Neural cell (in vitro differentiated cells): ENCODE results near the gene CD8B2.

Source experiments
- CTCF ChIP-seq: fragments of 450-650 bp; IDR thresholded peaks from 2 replicates; pipeline ENCODE4 v1.5.1; 2014; ENCODE audit warnings: antibody characterized with exemption, mild to moderate bottlenecking, moderate library complexity; ENCODE audit not compliant: poor library complexity, severe bottlenecking
- EP300 ChIP-seq: fragments of 450-650 bp; conservative IDR thresholded peaks from 2 replicates; pipeline ENCODE4 v1.6.1; 2014; ENCODE audit warnings: antibody characterized with exemption, mild to moderate bottlenecking, moderate library complexity; ENCODE audit not compliant: poor library complexity, severe bottlenecking
- EZH2 ChIP-seq: fragments of 200-600, 300-800 bp; shearing (Covaris generic), sonication (generic); IDR thresholded peaks from 2 replicates; pipeline ENCODE4 v1.6.1; 2014; ENCODE audit warnings: antibody characterized with exemption, low read length, borderline replicate concordance, mild to moderate bottlenecking; ENCODE audit not compliant: insufficient read depth, poor library complexity, severe bottlenecking
- POLR2AphosphoS5 ChIP-seq: IDR thresholded peaks from 2 replicates; pipeline ENCODE4 v1.6.1; 2012
- RAD21 ChIP-seq: fragments of 450-650 bp; conservative IDR thresholded peaks from 2 replicates; pipeline ENCODE4 v1.6.1; 2014; ENCODE audit warnings: antibody characterized with exemption, mild to moderate bottlenecking, moderate library complexity
- SMC3 ChIP-seq: fragments of 450-650 bp; conservative IDR thresholded peaks from 2 replicates; pipeline ENCODE4 v1.6.1; 2014; ENCODE audit warnings: antibody characterized with exemption, mild to moderate bottlenecking, moderate library complexity; ENCODE audit not compliant: poor library complexity

GRCh38 chr2:106547164-106547903 is 60.2 kb downstream of the CD8B2 start:
- TF ChIP-seq EP300 = no peak
- TF ChIP-seq RAD21 = no peak
- no peak for TF ChIP-seq SMC3
- TF ChIP-seq CTCF = no peak
- no peak for TF ChIP-seq EZH2
- TF ChIP-seq POLR2AphosphoS5 = no peak
